Liver (tissue), 9 donors: ENCODE measurements around the gene TMEM212. TPM values are rescaled to one million over a fixed set of nuclear protein-coding genes. Genes with fewer than 3 reads are reported as not detected.

Source experiments
- DNase-seq: peaks from one replicate; pipeline ENCODE4 v3.0.0-alpha.2; 2017; ENCODE audit warnings: low spot score
- H3K27ac ChIP-seq, 2 donors: one replicate each; pipeline ENCODE4 v1.7.0; 2013; ENCODE audit warnings: inconsistent platforms in 2 of 2, low read length in 2 of 2, control low read depth in 1 of 2, low read depth in 1 of 2, mild to moderate bottlenecking in 1 of 2
- H3K27me3 ChIP-seq, 4 donors: one replicate each; pipeline versions ENCODE4 v1.6.1 to v1.7.0; 2013; ENCODE audit warnings: low read length in 3 of 4, inconsistent platforms in 1 of 4, mild to moderate bottlenecking in 1 of 4, moderate library complexity in 1 of 4; ENCODE audit not compliant: control insufficient read depth in 4 of 4, insufficient read depth in 4 of 4
- H3K36me3 ChIP-seq, 4 donors: one replicate each; pipeline versions ENCODE4 v1.6.1 to v1.7.0; 2013; ENCODE audit warnings: low read length in 3 of 4, mild to moderate bottlenecking in 3 of 4, low read depth in 1 of 4, moderate library complexity in 1 of 4; ENCODE audit not compliant: control insufficient read depth in 4 of 4, insufficient read depth in 3 of 4
- H3K4me1 ChIP-seq, 4 donors: one replicate each; pipeline versions ENCODE4 v1.6.1 to v1.7.0; 2013; ENCODE audit warnings: low read length in 3 of 4, mild to moderate bottlenecking in 3 of 4, moderate library complexity in 1 of 4; ENCODE audit not compliant: control insufficient read depth in 4 of 4, insufficient read depth in 4 of 4
- H3K4me3 ChIP-seq, 3 donors: one replicate each; pipeline versions ENCODE4 v1.6.1 to v1.7.0; 2013; ENCODE audit warnings: low read length in 3 of 3, control low read depth in 1 of 3, low read depth in 1 of 3, mild to moderate bottlenecking in 1 of 3
- H3K9ac ChIP-seq, 2 donors: one replicate each; pipeline ENCODE4 v1.7.0; 2013; ENCODE audit warnings: low read length in 2 of 2, mild to moderate bottlenecking in 2 of 2, moderate library complexity in 2 of 2, control low read depth in 1 of 2, low read depth in 1 of 2
- H3K9me3 ChIP-seq, 4 donors: one replicate each; pipeline versions ENCODE4 v1.6.1 to v1.7.0; 2013; ENCODE audit warnings: low read length in 3 of 4; ENCODE audit not compliant: control insufficient read depth in 4 of 4
- CTCF ChIP-seq: fragments of 150-350 bp; IDR thresholded peaks from 2 replicates; pipeline ENCODE4 v1.5.1; 2017; ENCODE audit warnings: improper control_type of control experiment, low read depth, low read length; ENCODE audit not compliant: missing input control
- EGR1 ChIP-seq, 2 donors: IDR thresholded peaks; 2 replicates each; pipeline ENCODE4 v1.6.1; 2016 to 2018; ENCODE audit warnings: antibody characterized with exemption in 2 of 2, low read depth in 2 of 2
- FOXA1 ChIP-seq: IDR thresholded peaks from 2 replicates; pipeline ENCODE4 v1.6.1; 2016; ENCODE audit warnings: antibody characterized with exemption
- FOXA2 ChIP-seq: IDR thresholded peaks from 2 replicates; pipeline ENCODE4 v1.6.1; 2016; ENCODE audit warnings: antibody characterized with exemption
- GABPA ChIP-seq, 2 donors: IDR thresholded peaks in 1 of 2; conservative IDR thresholded peaks in 1 of 2; 2 replicates each; pipeline ENCODE4 v1.6.1; 2016; ENCODE audit warnings: antibody characterized with exemption in 2 of 2, mild to moderate bottlenecking in 1 of 2, moderate library complexity in 1 of 2
- HNF4A ChIP-seq, 2 donors: conservative IDR thresholded peaks; 2 replicates each; pipeline ENCODE4 v1.6.1; 2016; ENCODE audit warnings: antibody characterized with exemption in 2 of 2, mild to moderate bottlenecking in 2 of 2
- HNF4G ChIP-seq: IDR thresholded peaks from 2 replicates; pipeline ENCODE4 v1.6.1; 2016; ENCODE audit warnings: antibody characterized with exemption
- JUND ChIP-seq, 2 donors: IDR thresholded peaks; 2 replicates each; pipeline ENCODE4 v1.6.1; 2016; ENCODE audit warnings: antibody characterized with exemption in 2 of 2
- NR2F2 ChIP-seq: IDR thresholded peaks from 2 replicates; pipeline ENCODE4 v1.6.1; 2016; ENCODE audit warnings: antibody characterized with exemption
- RAD21 ChIP-seq, 2 donors: IDR thresholded peaks; 2 replicates each; pipeline ENCODE4 v1.6.1; 2016; ENCODE audit warnings: antibody characterized with exemption in 2 of 2, mild to moderate bottlenecking in 2 of 2
- REST ChIP-seq: IDR thresholded peaks from 2 replicates; pipeline ENCODE4 v1.6.1; 2016; ENCODE audit warnings: antibody characterized with exemption, mild to moderate bottlenecking
- RXRA ChIP-seq, 2 donors: IDR thresholded peaks; 2 replicates each; pipeline ENCODE4 v1.6.1; 2017 to 2018; ENCODE audit warnings: antibody characterized with exemption in 2 of 2, mild to moderate bottlenecking in 1 of 2
- SP1 ChIP-seq: IDR thresholded peaks from 2 replicates; pipeline ENCODE4 v1.6.1; 2018; ENCODE audit warnings: antibody characterized with exemption, mild to moderate bottlenecking
- TAF1 ChIP-seq: conservative IDR thresholded peaks from 2 replicates; pipeline ENCODE4 v1.6.1; 2016; ENCODE audit warnings: antibody characterized with exemption, mild to moderate bottlenecking
- YY1 ChIP-seq: IDR thresholded peaks from 2 replicates; pipeline ENCODE4 v1.6.1; 2016; ENCODE audit warnings: antibody characterized with exemption, mild to moderate bottlenecking
- WGBS: extraction: QIAGEN DNeasy Blood & Tissue Kit; methylation state at CpG from one replicate; pipeline ENCODE4 v1.1.7; 2013; 5-methylcytosine and 5-hydroxymethylcytosine counted together
- polyA plus RNA-seq, 2 donors: library from polyadenylated mRNA; stranded (reverse) in 1 of 2; unstranded in 1 of 2; fragments of 200-250 nt in 1 of 2; fragments of >200 nt in 1 of 2; fragmentation: Nextera tagmentation in 1 of 2; extraction: Ambion mirVana in 1 of 2; gene quantifications; one replicate each; pipeline versions ENCODE4 v1.2.1 to v1.2.3, GENCODE V29; 2013 to 2015
- total RNA-seq, 2 donors: library from RNA; depleted of rRNA; stranded (reverse); fragments of >200 nt; gene quantifications; one replicate each; pipeline ENCODE4 v1.2.3, GENCODE V29; 2014
- TF ChIP-seq, protein P1 (sequence below): IDR thresholded peaks from 2 replicates; pipeline ENCODE4 v1.6.1; 2016; ENCODE audit warnings: antibody characterized with exemption
- TF ChIP-seq, protein P2 (sequence below): IDR thresholded peaks from 2 replicates; pipeline ENCODE4 v1.6.1; 2016; ENCODE audit warnings: antibody characterized with exemption
- TF ChIP-seq, protein P3 (sequence below): IDR thresholded peaks from 2 replicates; pipeline ENCODE4 v1.6.1; 2016; ENCODE audit warnings: antibody characterized with exemption
- donor health status: healthy.
- donor health status: healthy.
- donor health status: healthy.
- donor health status: healthy.
- donor health status: healthy.

TMEM212 gene
- total and polyA plus RNA-seq, 4 donors, result not detected

- no peak overlapping the region for H3K27ac ChIP-seq
- no peak overlapping the region for H3K4me3 ChIP-seq
- DNase-seq, result no peak
- H3K9ac ChIP-seq, result no peak overlapping the region
- no peaks in the 10 kb centered on the region for H3K27me3 ChIP-seq
- TF ChIP-seq RAD21 (IDR thresholded peaks at IDR 0.05) (no peak), JUND (IDR thresholded peaks at IDR 0.05) (no peak), SP1 (no peak), NR2F2 (no peak), FOXA2 (no peak), RXRA (IDR thresholded peaks at IDR 0.05) (no peak), FOXA1 (no peak), HNF4G (no peak), REST (no peak), TAF1 (no peak), GABPA (IDR thresholded peaks at IDR 0.05 in 1 of 2, conservative IDR thresholded peaks at IDR 0.05 in 1 of 2) (no peak), EGR1 (IDR thresholded peaks at IDR 0.05; ENCODE audit: low read depth in 2 of 2) (no peak), YY1 (no peak), HNF4A (conservative IDR thresholded peaks at IDR 0.05) (no peak), CTCF (no peak)
- TF ChIP-seq, protein P1, sequence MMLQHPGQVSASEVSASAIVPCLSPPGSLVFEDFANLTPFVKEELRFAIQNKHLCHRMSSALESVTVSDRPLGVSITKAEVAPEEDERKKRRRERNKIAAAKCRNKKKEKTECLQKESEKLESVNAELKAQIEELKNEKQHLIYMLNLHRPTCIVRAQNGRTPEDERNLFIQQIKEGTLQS, result no peak
- TF ChIP-seq, protein P2, sequence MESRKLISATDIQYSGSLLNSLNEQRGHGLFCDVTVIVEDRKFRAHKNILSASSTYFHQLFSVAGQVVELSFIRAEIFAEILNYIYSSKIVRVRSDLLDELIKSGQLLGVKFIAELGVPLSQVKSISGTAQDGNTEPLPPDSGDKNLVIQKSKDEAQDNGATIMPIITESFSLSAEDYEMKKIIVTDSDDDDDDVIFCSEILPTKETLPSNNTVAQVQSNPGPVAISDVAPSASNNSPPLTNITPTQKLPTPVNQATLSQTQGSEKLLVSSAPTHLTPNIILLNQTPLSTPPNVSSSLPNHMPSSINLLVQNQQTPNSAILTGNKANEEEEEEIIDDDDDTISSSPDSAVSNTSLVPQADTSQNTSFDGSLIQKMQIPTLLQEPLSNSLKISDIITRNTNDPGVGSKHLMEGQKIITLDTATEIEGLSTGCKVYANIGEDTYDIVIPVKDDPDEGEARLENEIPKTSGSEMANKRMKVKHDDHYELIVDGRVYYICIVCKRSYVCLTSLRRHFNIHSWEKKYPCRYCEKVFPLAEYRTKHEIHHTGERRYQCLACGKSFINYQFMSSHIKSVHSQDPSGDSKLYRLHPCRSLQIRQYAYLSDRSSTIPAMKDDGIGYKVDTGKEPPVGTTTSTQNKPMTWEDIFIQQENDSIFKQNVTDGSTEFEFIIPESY, result no peak
- TF ChIP-seq, protein P3, sequence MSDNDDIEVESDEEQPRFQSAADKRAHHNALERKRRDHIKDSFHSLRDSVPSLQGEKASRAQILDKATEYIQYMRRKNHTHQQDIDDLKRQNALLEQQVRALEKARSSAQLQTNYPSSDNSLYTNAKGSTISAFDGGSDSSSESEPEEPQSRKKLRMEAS, result no peak
- H3K4me1 ChIP-seq, result peaks cover 2 to 5% (median 3%) of the 10 kb centered on the region in 4 donors
- H3K9me3 ChIP-seq, result no peaks in the 10 kb centered on the region
- H3K36me3 ChIP-seq, result no peaks in the 10 kb centered on the region
- 79% methylated on average over 7 of the region's 7 CpGs for WGBS
These were observed 58.6 kb downstream of the TMEM212 start for GRCh38 chr3:171901615-171902312.
